ENCODE data around the gene HS3ST1.
"Not testable (repeated sequence)": the region's sequence is repeated elsewhere in the genome, so short reads cannot be mapped to it uniquely, and the experiment has no call there.

The HS3ST1 gene

GRCh38 chr4:11409632-11410031 lies 19.1 kb downstream of the HS3ST1 start:
- no peak for DNase-seq (ENCODE audit: low read depth, low spot score)
- no peak overlapping the region for H3K4me3 ChIP-seq (ENCODE audit: low read length)

GRCh38 chr4:11408233-11408967 lies 20.3 kb downstream of the HS3ST1 start:
- no peak overlapping the region for H3K4me3 ChIP-seq (ENCODE audit: low read length)
- DNase-seq (ENCODE audit: low read depth, low spot score): no peak

- no peak overlapping the region for H3K4me3 ChIP-seq (ENCODE audit: low read length)
- DNase-seq (ENCODE audit: low read depth, low spot score): no peak
Observed at GRCh38 chr4:11407551-11407950, 21.1 kb downstream of the HS3ST1 start.

- no peak for DNase-seq (ENCODE audit: low read depth, low spot score)
- H3K4me3 ChIP-seq (ENCODE audit: low read length): no peak overlapping the region
Observed at GRCh38 chr4:11404431-11404830, 24.3 kb downstream of the HS3ST1 start.

- no peak for DNase-seq (ENCODE audit: low read depth, low spot score)
Observed at GRCh38 chr4:11402192-11402591, 26.5 kb downstream of the HS3ST1 start.

GRCh38 chr4:11399461-11399971 lies 29.2 kb downstream of the HS3ST1 start:
- no peak for DNase-seq (ENCODE audit: low read depth, low spot score)
- H3K4me3 ChIP-seq (ENCODE audit: low read length): no peak overlapping the region

More at GRCh38 chr4:11402192-11402591, 26.5 kb downstream of the HS3ST1 start:
- no peak overlapping the region for H3K4me3 ChIP-seq (ENCODE audit: low read length)

- DNase-seq (ENCODE audit: low read depth, low spot score): no peak
- no peak overlapping the region for H3K4me3 ChIP-seq (ENCODE audit: low read length)
Observed at GRCh38 chr4:11397819-11398610, 30.7 kb downstream of the HS3ST1 start.

GRCh38 chr4:11397146-11397545 lies 31.5 kb downstream of the HS3ST1 start:
- H3K4me3 ChIP-seq (ENCODE audit: low read length): no peak overlapping the region
- no peak for DNase-seq (ENCODE audit: low read depth, low spot score)

GRCh38 chr4:11393551-11393950 lies 35.1 kb downstream of the HS3ST1 start:
- no peak for DNase-seq (ENCODE audit: low read depth, low spot score)
- H3K4me3 ChIP-seq (ENCODE audit: low read length): no peak overlapping the region

- DNase-seq (ENCODE audit: low read depth, low spot score); H3K4me3 ChIP-seq (ENCODE audit: low read length): not testable (repeated sequence)
Observed at GRCh38 chr4:11384072-11384471, 44.6 kb downstream of the HS3ST1 start.

- no peak for DNase-seq (ENCODE audit: low read depth, low spot score)
- H3K4me3 ChIP-seq (ENCODE audit: low read length): no peak overlapping the region
Observed at GRCh38 chr4:11376571-11376970, 52.1 kb downstream of the HS3ST1 start.

GRCh38 chr4:11376146-11376545 lies 52.5 kb downstream of the HS3ST1 start:
- no peak overlapping the region for H3K4me3 ChIP-seq (ENCODE audit: low read length)
- no peak for DNase-seq (ENCODE audit: low read depth, low spot score)

- no peak for DNase-seq (ENCODE audit: low read depth, low spot score)
- H3K4me3 ChIP-seq (ENCODE audit: low read length): no peak overlapping the region
Observed at GRCh38 chr4:11368701-11369115, 60.0 kb downstream of the HS3ST1 start.

GRCh38 chr4:11367371-11367770 lies 61.3 kb downstream of the HS3ST1 start:
- no peak for DNase-seq (ENCODE audit: low read depth, low spot score)
- H3K4me3 ChIP-seq (ENCODE audit: low read length): no peak overlapping the region

GRCh38 chr4:11366859-11367258 lies 61.8 kb downstream of the HS3ST1 start:
- no peak for DNase-seq (ENCODE audit: low read depth, low spot score)
- no peak overlapping the region for H3K4me3 ChIP-seq (ENCODE audit: low read length)

GRCh38 chr4:11365039-11365438 lies 63.7 kb downstream of the HS3ST1 start:
- no peak for DNase-seq (ENCODE audit: low read depth, low spot score)
- no peak overlapping the region for H3K4me3 ChIP-seq (ENCODE audit: low read length)

GRCh38 chr4:11359591-11359990 lies 69.1 kb downstream of the HS3ST1 start:
- H3K4me3 ChIP-seq (ENCODE audit: low read length): no peak overlapping the region
- no peak for DNase-seq (ENCODE audit: low read depth, low spot score)

- DNase-seq (ENCODE audit: low read depth, low spot score): no peak
- H3K4me3 ChIP-seq (ENCODE audit: low read length): no peak overlapping the region
Observed at GRCh38 chr4:11355226-11355625, 73.5 kb downstream of the HS3ST1 start.

GRCh38 chr4:11354531-11354930 lies 74.2 kb downstream of the HS3ST1 start:
- no peak overlapping the region for H3K4me3 ChIP-seq (ENCODE audit: low read length)
- DNase-seq (ENCODE audit: low read depth, low spot score): no peak

GRCh38 chr4:11348449-11349088 lies 80.1 kb downstream of the HS3ST1 start:
- no peak overlapping the region for H3K4me3 ChIP-seq (ENCODE audit: low read length)
- DNase-seq (ENCODE audit: low read depth, low spot score): no peak
